A549 (cell line): ENCODE measurements around the gene MAMDC4. TPM values are rescaled to one million over a fixed set of nuclear protein-coding genes. Genes with fewer than 3 reads are reported as not detected.
"Not testable (repeated sequence)": the region's sequence is repeated elsewhere in the genome, so short reads cannot be mapped to it uniquely, and the experiment has no call there.

Experiments
- ATAC-seq, 2 experiments: fragments of 200-7000 bp in 1 of 2; fragments of >200 bp in 1 of 2; cut with Nextera tagmentation in 1 of 2; cut with Tn5 transposase in 1 of 2; 3 replicates each; pipeline versions ENCODE4 v1.8.0 to v1.9.1; 2018 to 2020; ENCODE audit warnings: mild to moderate bottlenecking in 1 of 2, moderate library complexity in 1 of 2
- CTCF ChIA-PET: fragments of 300-600 bp; sonication (Branson Sonifier 250); formaldehyde crosslinking; extraction: SDS; loops from one replicate; lab custom pipeline; 2021; ENCODE audit warnings: antibody characterized with exemption, inconsistent platforms; lab: Yijun Ruan, JAX
- POLR2A ChIA-PET: fragments of 350-600 bp; formaldehyde crosslinking; extraction: SDS; loops from one replicate; lab custom pipeline; 2021; ENCODE audit warnings: antibody characterized with exemption, inconsistent platforms; lab: Yijun Ruan, JAX
- DNase-seq, 2 experiments: peaks; one replicate each; pipeline versions ENCODE4 v3.0.0 to v3.0.0-alpha.2; 2011 to 2016; ENCODE audit warnings: low read depth in 1 of 2, low spot score in 1 of 2
- FAIRE-seq: peaks from 2 replicates; lab custom pipeline; 2011; peaks lifted over from hg19 to GRCh38; lab: Jason Lieb, UNC
- H3K27ac ChIP-seq, 2 experiments: fragments of >200 bp; sonication (Bioruptor Twin); formaldehyde crosslinking; 3 replicates each; pipeline ENCODE4 v1.5.1; 2016 to 2017
- H3K4me1 ChIP-seq: fragments of >200 bp; sonication (Bioruptor Twin); formaldehyde crosslinking; 3 replicates; pipeline ENCODE4 v1.6.1; 2016
- H3K4me2 ChIP-seq: fragments of >200 bp; sonication (Bioruptor Twin); formaldehyde crosslinking; 3 replicates; pipeline ENCODE4 v1.6.1; 2016
- H3K4me3 ChIP-seq: fragments of >200 bp; sonication (Bioruptor Twin); formaldehyde crosslinking; 3 replicates; pipeline ENCODE4 v1.5.1; 2016
- H3K9me3 ChIP-seq: fragments of >200 bp; sonication (Bioruptor Twin); formaldehyde crosslinking; 3 replicates; pipeline ENCODE4 v1.6.1; 2016
- ATOH8 ChIP-seq: fragments of 250-450 bp; sonication (Bioruptor Pico); IDR thresholded peaks from 2 replicates; pipeline ENCODE4 v1.5.0; 2020; ENCODE audit warnings: low read depth, mild to moderate bottlenecking, moderate library complexity
- CEBPB ChIP-seq, 2 experiments: fragments of >200 bp in 1 of 2; sonication (Bioruptor Twin) in 1 of 2; formaldehyde crosslinking in 1 of 2; IDR thresholded peaks; 2 replicates each; pipeline ENCODE4 v1.6.1; 2012 to 2016
- CHD2 ChIP-seq: fragments of 150-350 bp; IDR thresholded peaks from 2 replicates; pipeline ENCODE4 v1.6.1; 2014; ENCODE audit warnings: low read length; ENCODE audit not compliant: partially characterized antibody
- EHF ChIP-seq: fragments of 250-450 bp; sonication (Bioruptor Pico); IDR thresholded peaks from 2 replicates; pipeline ENCODE4 v1.5.0; 2020; ENCODE audit warnings: mild to moderate bottlenecking
- EHMT2 ChIP-seq: fragments of 200-600 bp; sonication (generic); IDR thresholded peaks from 2 replicates; pipeline ENCODE4 v1.6.1; 2016; ENCODE audit warnings: antibody characterized with exemption, low read depth, mild to moderate bottlenecking, moderate library complexity
- EP300 ChIP-seq, 2 experiments: fragments of >200 bp; sonication (Bioruptor Twin); formaldehyde crosslinking; IDR thresholded peaks; 2 replicates in 1 of 2; 3 replicates in 1 of 2; pipeline ENCODE4 v1.6.1; 2016 to 2017
- FOSL2 ChIP-seq, 2 experiments: fragments of 450-650 bp in 1 of 2; fragments of >200 bp in 1 of 2; sonication (Bioruptor Twin) in 1 of 2; formaldehyde crosslinking; IDR thresholded peaks; 2 replicates each; pipeline versions ENCODE4 v1.5.0 to v1.6.1; 2016 to 2020; ENCODE audit warnings: mild to moderate bottlenecking in 1 of 2, moderate library complexity in 1 of 2
- FOXS1 ChIP-seq: fragments of 250-450 bp; sonication (Bioruptor Pico); IDR thresholded peaks from 2 replicates; pipeline ENCODE4 v1.5.0; 2020; ENCODE audit warnings: mild to moderate bottlenecking, moderate library complexity
- HOXA7 ChIP-seq: fragments of 250-450 bp; sonication (Bioruptor Pico); IDR thresholded peaks from 2 replicates; pipeline ENCODE4 v1.5.0; 2020; ENCODE audit warnings: mild to moderate bottlenecking, moderate library complexity
- HOXB13 ChIP-seq: fragments of 250-450 bp; sonication (Bioruptor Pico); IDR thresholded peaks from 2 replicates; pipeline ENCODE4 v1.5.0; 2020; ENCODE audit warnings: low read depth, mild to moderate bottlenecking, moderate library complexity
- HOXB5 ChIP-seq: fragments of 250-450 bp; sonication (Bioruptor Pico); IDR thresholded peaks from 2 replicates; pipeline ENCODE4 v1.5.0; 2020; ENCODE audit warnings: mild to moderate bottlenecking, moderate library complexity
- JUNB ChIP-seq: fragments of >200 bp; sonication (Bioruptor Twin); formaldehyde crosslinking; IDR thresholded peaks from 2 replicates; pipeline ENCODE4 v1.6.1; 2016
- KDM5A ChIP-seq: fragments of 200-600 bp; sonication (generic); IDR thresholded peaks from 2 replicates; pipeline ENCODE4 v1.6.1; 2016; ENCODE audit warnings: antibody characterized with exemption, mild to moderate bottlenecking
- NFE2L2 ChIP-seq: fragments of 150-350 bp; conservative IDR thresholded peaks from 2 replicates; pipeline ENCODE4 v1.6.1; 2014; ENCODE audit warnings: low read length
- NPAS2 ChIP-seq: fragments of 250-450 bp; sonication (Bioruptor Pico); IDR thresholded peaks from 2 replicates; pipeline ENCODE4 v1.8.0; 2022; ENCODE audit warnings: mild to moderate bottlenecking, moderate library complexity, borderline replicate concordance
- PBX3 ChIP-seq: IDR thresholded peaks from 2 replicates; pipeline ENCODE4 v1.6.1; 2012
- POLR2AphosphoS2 ChIP-seq: conservative IDR thresholded peaks from 2 replicates; pipeline ENCODE4 v1.6.1; 2012; ENCODE audit warnings: low read length, improper control_type of control experiment, inconsistent platforms
- RAD21 ChIP-seq, 2 experiments: fragments of >200 bp in 1 of 2; sonication (Bioruptor Twin) in 1 of 2; formaldehyde crosslinking in 1 of 2; IDR thresholded peaks in 1 of 2; conservative IDR thresholded peaks in 1 of 2; 2 replicates in 1 of 2; 3 replicates in 1 of 2; pipeline ENCODE4 v1.6.1; 2012 to 2018; ENCODE audit warnings: inconsistent platforms in 1 of 2
- SREBF2 ChIP-seq: fragments of 450-650 bp; IDR thresholded peaks from 2 replicates; pipeline ENCODE4 v1.6.1; 2014; ENCODE audit warnings: mild to moderate bottlenecking, moderate library complexity
- TP53 ChIP-seq: fragments of 250-450 bp; sonication (Bioruptor Pico); IDR thresholded peaks from 2 replicates; pipeline ENCODE4 v1.5.0; 2021; ENCODE audit warnings: mild to moderate bottlenecking, moderate library complexity
- ZC3H11A ChIP-seq: fragments of 450-650 bp; IDR thresholded peaks from 2 replicates; pipeline ENCODE4 v1.6.1; 2014; ENCODE audit warnings: antibody characterized with exemption, mild to moderate bottlenecking
- ZFP36 ChIP-seq: fragments of 450-650 bp; IDR thresholded peaks from 2 replicates; pipeline ENCODE4 v1.6.1; 2014; ENCODE audit warnings: borderline replicate concordance; ENCODE audit not compliant: partially characterized antibody
- ZNF302 ChIP-seq: fragments of 250-450 bp; sonication (Bioruptor Pico); IDR thresholded peaks from 2 replicates; pipeline ENCODE4 v1.9.0; 2021; ENCODE audit warnings: inconsistent platforms, mild to moderate bottlenecking, moderate library complexity
- ZSCAN20 ChIP-seq: fragments of 250-450 bp; sonication (Bioruptor Pico); IDR thresholded peaks from 2 replicates; pipeline ENCODE4 v1.8.0; 2022; ENCODE audit warnings: mild to moderate bottlenecking, moderate library complexity
- WGBS: methylation state at CpG from one replicate; pipeline ENCODE4 v1.1.6; 2017; ENCODE audit errors: missing lambda C conversion rate; 5-methylcytosine and 5-hydroxymethylcytosine counted together
- polyA plus RNA-seq, 4 experiments: library from polyadenylated mRNA; depleted of rRNA in 3 of 4; stranded (reverse); fragments of >200 nt; fragmentation: RNase III in 1 of 4; extraction: RNeasy Plus Mini Kit Qiagen cat#74134 plus additional on column Dnase treatment in 1 of 4; gene quantifications; 2 replicates in 3 of 4; 3 replicates in 1 of 4; pipeline ENCODE4 v1.2.3, GENCODE V29; 2011 to 2017
- TF ChIP-seq, protein P1 (sequence below): fragments of >200 bp; sonication (Bioruptor Twin); formaldehyde crosslinking; IDR thresholded peaks from 2 replicates; pipeline ENCODE4 v1.6.1; 2016
- TF ChIP-seq, protein P2 (sequence below): fragments of >200 bp; sonication (Bioruptor Twin); formaldehyde crosslinking; IDR thresholded peaks from 3 replicates; pipeline ENCODE4 v1.5.1; 2016
- TF ChIP-seq, protein P3 (sequence below): fragments of 250-450 bp; sonication (Bioruptor Pico); IDR thresholded peaks from 2 replicates; pipeline ENCODE4 v1.5.0; 2021; ENCODE audit warnings: mild to moderate bottlenecking, moderate library complexity, borderline replicate concordance

The MAMDC4 gene
- polyA plus RNA-seq, 2 of the 4 experiments (the other 2 are of a cell fraction) = 1.3 to 7.3 TPM

DNA sequence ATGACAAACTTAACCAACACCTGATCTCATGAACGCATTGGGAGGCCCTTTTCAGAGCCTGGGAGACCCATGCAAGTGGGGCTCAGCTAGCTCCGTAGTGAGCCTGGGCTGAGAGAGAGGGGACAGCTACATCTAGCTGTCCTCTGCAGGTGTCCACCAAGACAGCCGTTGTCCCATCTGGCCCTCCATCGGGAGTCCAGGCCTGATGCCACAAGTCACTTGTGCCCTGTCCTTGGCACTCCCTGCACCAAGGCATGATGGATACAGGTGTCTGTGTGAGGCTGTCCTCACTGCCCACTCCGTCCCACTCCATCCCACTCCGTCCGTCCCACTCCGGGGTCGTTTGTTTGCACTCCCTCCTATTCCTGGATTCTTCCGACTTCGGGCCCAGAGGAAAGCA, 16.5 kb downstream of the MAMDC4 start:
- WGBS = 84% methylated on average over 11 of the region's 11 CpGs
- DNase-seq = no peak
- FAIRE-seq = no peak
- TF ChIP-seq RAD21 (conservative IDR thresholded peaks at IDR 0.05 in 1 of 2, IDR thresholded peaks at IDR 0.05 in 1 of 2) (no peak), HOXB5 (no peak), HOXB13 (no peak), ZSCAN20 (CRISPR knock-in tag) (no peak), FOSL2 (IDR thresholded peaks at IDR 0.05) (no peak), FOSL2 (CRISPR knock-in tag; IDR thresholded peaks at IDR 0.05) (no peak), EHF (CRISPR knock-in tag) (no peak), CEBPB (IDR thresholded peaks at IDR 0.05) (no peak), ATOH8 (no peak), EP300 (IDR thresholded peaks at IDR 0.05) (no peak), KDM5A (no peak), TP53 (CRISPR knock-in tag) (no peak), NPAS2 (CRISPR knock-in tag) (no peak), ZNF302 (CRISPR knock-in tag) (no peak), ZFP36 (no peak), PBX3 (no peak)
- TF ChIP-seq, protein P1, sequence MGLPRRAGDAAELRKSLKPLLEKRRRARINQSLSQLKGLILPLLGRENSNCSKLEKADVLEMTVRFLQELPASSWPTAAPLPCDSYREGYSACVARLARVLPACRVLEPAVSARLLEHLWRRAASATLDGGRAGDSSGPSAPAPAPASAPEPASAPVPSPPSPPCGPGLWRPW = no peak
- TF ChIP-seq, all 56 proteins: peak for 0
- no peak for ATAC-seq
- Histone ChIP-seq H3K4me2 (no peak overlapping the region), H3K4me1 (peaks cover 21% of the 10 kb centered on the region), H3K27ac (no peak overlapping the region), H3K9me3 (peaks cover 40% of the 10 kb centered on the region), H3K4me3 (no peak overlapping the region)
- CTCF ChIA-PET = interaction anchor here (0.8 to 1.3 kb wide), 2 partner anchors 13 to 25 kb away, joined by 3 to 4 read pairs; no protein-coding TSS in a partner anchor
- POLR2A ChIA-PET = interaction anchor here (2.5 kb wide), 1 partner anchor 13 kb away, joined by 10 read pairs; no protein-coding TSS in a partner anchor

DNA sequence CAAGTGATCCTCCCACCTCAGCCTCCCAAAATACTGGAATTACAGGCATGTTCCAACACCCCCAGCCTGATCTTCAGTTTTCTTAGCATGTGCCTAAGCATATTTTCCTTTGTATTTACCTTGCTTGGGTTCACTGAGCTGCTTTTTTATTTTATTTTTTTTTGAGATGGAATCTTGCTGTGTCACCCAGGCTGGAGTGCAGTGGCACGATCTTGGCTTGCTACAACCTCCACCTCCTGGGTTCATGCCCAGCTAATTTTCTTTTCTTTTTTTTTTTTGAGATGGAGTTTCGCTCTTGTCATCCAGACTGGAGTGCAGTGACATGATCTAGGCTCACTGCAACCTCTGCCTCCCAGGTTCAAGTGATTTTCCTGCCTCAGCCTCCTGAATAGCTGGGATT, 17.5 kb downstream of the MAMDC4 start:
- not testable (repeated sequence) for H3K27ac ChIP-seq, DNase-seq, H3K4me3 ChIP-seq, H3K4me2 ChIP-seq, ATAC-seq, FAIRE-seq
- H3K9me3 ChIP-seq = peaks cover 40% of the 10 kb centered on the region
- H3K4me1 ChIP-seq = peaks cover 12% of the 10 kb centered on the region; the same call in 2 of the 3 replicates
- 90% methylated on average over 2 of the region's 2 CpGs for WGBS
- CTCF ChIA-PET = interaction anchor here (0.6 to 2.2 kb wide), 11 partner anchors 9 to 165 kb away, joined by 3 to 11 read pairs (median 4); partner anchors contain the start of gene PAXX
- POLR2A ChIA-PET = interaction anchor here (0.7 to 2.5 kb wide), 3 partner anchors 12 to 17 kb away, joined by 3 to 10 read pairs (median 4); partner anchors contain the start of gene TRAF2

DNA sequence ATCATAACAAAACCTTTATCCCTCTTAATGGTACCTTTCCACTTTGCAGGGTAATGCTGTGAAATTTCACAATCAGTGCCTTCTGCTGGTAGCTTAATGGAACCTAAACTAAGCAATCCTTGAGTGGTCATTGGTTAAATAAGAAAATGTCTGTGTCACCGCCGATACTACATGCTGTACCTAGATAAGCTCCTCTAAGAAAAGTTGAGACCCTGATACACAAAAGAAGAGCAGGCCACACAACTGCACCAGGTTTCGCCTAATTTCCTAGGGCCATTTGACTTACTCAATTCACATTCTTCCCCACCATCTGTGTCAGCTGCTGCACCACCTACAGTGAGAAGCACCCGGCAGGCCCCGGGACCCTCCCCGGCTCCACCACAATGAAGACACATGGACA, 23.0 kb downstream of the MAMDC4 start:
- H3K9me3 ChIP-seq = peaks cover 23% of the 10 kb centered on the region; the same call in 2 of the 3 replicates
- CTCF ChIA-PET = interaction anchor here (1.4 kb wide), 1 partner anchor 11 kb away, joined by 5 read pairs; the partner anchor contains the start of gene TRAF2
- H3K4me3 ChIP-seq = no peak overlapping the region
- ATAC-seq (no peak), FAIRE-seq (no peak), DNase-seq (no peak)
- H3K27ac ChIP-seq = no peak overlapping the region
- POLR2A ChIA-PET = interaction anchor here (0.7 to 1.1 kb wide), 3 partner anchors 9 to 348 kb away, joined by 3 to 4 read pairs (median 4); partner anchors contain the start of gene EDF1
- no peaks in the 10 kb centered on the region for H3K4me1 ChIP-seq
- 92% methylated on average over 6 of the region's 6 CpGs for WGBS
- no peak overlapping the region for H3K4me2 ChIP-seq
- TF ChIP-seq SREBF2 = no peak
- TF ChIP-seq EP300 (IDR thresholded peaks at IDR 0.05) = no peak
- TF ChIP-seq CEBPB (IDR thresholded peaks at IDR 0.05) = no peak
- no peak for TF ChIP-seq RAD21 (conservative IDR thresholded peaks at IDR 0.05 in 1 of 2, IDR thresholded peaks at IDR 0.05 in 1 of 2)
- no peak for TF ChIP-seq JUNB
- no peak for TF ChIP-seq ZC3H11A
- TF ChIP-seq, protein P2, sequence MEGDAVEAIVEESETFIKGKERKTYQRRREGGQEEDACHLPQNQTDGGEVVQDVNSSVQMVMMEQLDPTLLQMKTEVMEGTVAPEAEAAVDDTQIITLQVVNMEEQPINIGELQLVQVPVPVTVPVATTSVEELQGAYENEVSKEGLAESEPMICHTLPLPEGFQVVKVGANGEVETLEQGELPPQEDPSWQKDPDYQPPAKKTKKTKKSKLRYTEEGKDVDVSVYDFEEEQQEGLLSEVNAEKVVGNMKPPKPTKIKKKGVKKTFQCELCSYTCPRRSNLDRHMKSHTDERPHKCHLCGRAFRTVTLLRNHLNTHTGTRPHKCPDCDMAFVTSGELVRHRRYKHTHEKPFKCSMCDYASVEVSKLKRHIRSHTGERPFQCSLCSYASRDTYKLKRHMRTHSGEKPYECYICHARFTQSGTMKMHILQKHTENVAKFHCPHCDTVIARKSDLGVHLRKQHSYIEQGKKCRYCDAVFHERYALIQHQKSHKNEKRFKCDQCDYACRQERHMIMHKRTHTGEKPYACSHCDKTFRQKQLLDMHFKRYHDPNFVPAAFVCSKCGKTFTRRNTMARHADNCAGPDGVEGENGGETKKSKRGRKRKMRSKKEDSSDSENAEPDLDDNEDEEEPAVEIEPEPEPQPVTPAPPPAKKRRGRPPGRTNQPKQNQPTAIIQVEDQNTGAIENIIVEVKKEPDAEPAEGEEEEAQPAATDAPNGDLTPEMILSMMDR = no peak
- no peak for TF ChIP-seq EHMT2
- TF ChIP-seq TP53 (CRISPR knock-in tag) = no peak
- TF ChIP-seq, protein P3, sequence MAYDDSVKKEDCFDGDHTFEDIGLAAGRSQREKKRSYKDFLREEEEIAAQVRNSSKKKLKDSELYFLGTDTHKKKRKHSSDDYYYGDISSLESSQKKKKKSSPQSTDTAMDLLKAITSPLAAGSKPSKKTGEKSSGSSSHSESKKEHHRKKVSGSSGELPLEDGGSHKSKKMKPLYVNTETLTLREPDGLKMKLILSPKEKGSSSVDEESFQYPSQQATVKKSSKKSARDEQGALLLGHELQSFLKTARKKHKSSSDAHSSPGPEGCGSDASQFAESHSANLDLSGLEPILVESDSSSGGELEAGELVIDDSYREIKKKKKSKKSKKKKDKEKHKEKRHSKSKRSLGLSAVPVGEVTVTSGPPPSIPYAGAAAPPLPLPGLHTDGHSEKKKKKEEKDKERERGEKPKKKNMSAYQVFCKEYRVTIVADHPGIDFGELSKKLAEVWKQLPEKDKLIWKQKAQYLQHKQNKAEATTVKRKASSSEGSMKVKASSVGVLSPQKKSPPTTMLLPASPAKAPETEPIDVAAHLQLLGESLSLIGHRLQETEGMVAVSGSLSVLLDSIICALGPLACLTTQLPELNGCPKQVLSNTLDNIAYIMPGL = no peak
- no peak for TF ChIP-seq NFE2L2
- TF ChIP-seq, protein P1 = no peak
- no peak for TF ChIP-seq POLR2AphosphoS2
- no peak for TF ChIP-seq CHD2
- no peak for TF ChIP-seq HOXA7 (CRISPR knock-in tag)
- no peak for TF ChIP-seq FOXS1 (CRISPR knock-in tag)
